T-helper 1 cell treated with Interleukin-12 subunit alpha and Interleukin-12 subunit beta and Interleukin-4 antibody, amounts not matched to agents 30 ng/mL and 1 ng/mL, for 36 hours (primary cell): Measurements from ENCODE around the gene MYL6. TPM values are rescaled to one million over a fixed set of nuclear protein-coding genes. Genes with fewer than 3 reads are reported as not detected.
"Not testable (repeated sequence)": the region's sequence is repeated elsewhere in the genome, so short reads cannot be mapped to it uniquely, and the experiment has no call there.

Experiments used
- intact Hi-C: fragments of 100-400 bp; cut with micrococcal nuclease; formaldehyde crosslinking; loops from one replicate; pipeline ENCODE4 v1.15.1; 2024
- total RNA-seq: library from RNA; stranded (reverse); gene quantifications from 2 replicates; pipeline ENCODE4 v1.2.3, GENCODE V29; 2022

The MYL6 gene
- total RNA-seq, 1 donor from 2014 or later, result 1,662 TPM

DNA sequence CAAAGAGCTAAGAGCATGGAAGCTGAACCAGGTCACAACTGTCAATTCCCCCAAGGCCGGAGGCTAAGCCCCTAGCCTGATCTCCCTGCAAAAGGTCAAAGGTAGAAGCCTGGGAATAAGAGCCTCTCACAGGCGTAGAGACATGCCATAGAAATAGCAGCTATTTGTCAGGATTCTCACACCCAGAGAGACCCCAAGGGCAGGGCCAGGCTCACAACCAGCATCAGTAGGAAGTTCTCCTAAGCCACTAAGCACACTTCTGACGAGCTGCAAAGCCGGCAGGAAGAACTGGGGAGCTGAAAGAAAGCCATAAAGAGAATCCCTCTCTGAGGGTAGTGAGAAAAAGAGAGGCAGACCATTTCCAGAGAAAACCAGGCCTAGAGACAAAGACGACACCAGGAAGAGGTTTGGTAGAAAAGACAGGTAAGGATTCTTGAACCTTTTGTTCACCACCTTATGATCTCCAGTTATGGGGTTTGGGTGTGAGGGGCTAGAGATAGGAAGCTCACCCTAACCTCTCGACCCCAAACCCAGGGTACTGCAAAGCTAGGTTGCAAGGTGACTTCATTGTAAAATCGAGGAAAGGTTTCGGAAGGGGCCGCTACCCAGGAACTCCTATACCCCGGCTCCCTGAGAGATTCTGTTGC is 30.1 kb downstream of the MYL6 start:
- intact Hi-C loops, result loop anchor here (1.0 kb wide), 1 partner anchor 30 kb away; the partner anchor contains the start of gene MYL6

GRCh38 chr12:56188778-56189098 is 30.6 kb downstream of the MYL6 start:
- intact Hi-C loops, result loop anchor here (1.0 kb wide), 5 partner anchors 30 to 450 kb away; partner anchors contain the start of genes MYL6 and SPRYD4

DNA sequence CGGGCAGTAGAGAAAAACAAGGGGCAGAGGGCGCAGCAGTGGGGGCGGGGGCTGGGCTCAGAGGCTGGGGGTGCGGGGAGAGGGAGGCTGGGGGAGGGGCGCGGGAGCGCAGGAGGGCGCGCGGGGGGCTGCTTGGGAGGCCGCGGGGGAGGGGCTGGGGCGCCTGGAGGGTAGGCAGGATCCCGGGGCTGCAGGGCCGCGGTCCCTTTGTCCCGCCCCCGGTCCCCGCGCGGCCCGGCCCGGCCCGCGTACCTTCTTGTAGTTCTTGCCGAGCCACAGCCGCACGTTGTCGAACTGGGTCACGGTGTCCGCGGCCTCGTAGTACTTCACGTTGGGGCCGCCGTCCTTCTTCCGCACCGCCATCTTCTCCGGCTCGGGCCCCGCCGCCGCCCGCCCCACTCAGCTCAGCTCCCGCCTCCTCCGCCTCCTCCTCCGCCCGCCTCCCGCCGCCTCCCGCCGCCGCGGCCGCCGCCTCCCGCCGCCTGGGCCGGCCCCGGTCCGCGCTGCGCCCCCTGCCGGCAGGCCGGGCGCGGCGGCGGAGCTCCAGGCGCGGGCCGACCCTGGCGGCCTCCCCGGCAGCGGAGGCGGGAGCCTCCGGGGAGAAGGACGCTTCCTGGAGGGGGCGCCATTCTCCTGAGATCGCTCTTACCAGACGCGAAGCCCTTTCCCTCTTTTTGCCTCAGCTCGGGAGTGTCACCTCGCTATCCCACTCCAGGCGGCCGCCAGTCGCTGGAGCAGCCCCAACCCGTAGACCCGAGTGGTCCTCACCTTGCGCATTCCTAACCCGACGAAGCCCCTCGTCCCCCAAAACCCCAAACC is 31.1 kb downstream of the MYL6 start, which contains the start of gene SMARCC2:
SMARCC2 (minus strand) TSS at position 385 of the 819 bp plus-strand sequence; CDS start at position 363, 22 bp downstream.
- intact Hi-C loops, result loop anchor here (1.0 kb wide), 4 partner anchors 63 to 451 kb away; partner anchors contain the start of gene SPRYD4

DNA sequence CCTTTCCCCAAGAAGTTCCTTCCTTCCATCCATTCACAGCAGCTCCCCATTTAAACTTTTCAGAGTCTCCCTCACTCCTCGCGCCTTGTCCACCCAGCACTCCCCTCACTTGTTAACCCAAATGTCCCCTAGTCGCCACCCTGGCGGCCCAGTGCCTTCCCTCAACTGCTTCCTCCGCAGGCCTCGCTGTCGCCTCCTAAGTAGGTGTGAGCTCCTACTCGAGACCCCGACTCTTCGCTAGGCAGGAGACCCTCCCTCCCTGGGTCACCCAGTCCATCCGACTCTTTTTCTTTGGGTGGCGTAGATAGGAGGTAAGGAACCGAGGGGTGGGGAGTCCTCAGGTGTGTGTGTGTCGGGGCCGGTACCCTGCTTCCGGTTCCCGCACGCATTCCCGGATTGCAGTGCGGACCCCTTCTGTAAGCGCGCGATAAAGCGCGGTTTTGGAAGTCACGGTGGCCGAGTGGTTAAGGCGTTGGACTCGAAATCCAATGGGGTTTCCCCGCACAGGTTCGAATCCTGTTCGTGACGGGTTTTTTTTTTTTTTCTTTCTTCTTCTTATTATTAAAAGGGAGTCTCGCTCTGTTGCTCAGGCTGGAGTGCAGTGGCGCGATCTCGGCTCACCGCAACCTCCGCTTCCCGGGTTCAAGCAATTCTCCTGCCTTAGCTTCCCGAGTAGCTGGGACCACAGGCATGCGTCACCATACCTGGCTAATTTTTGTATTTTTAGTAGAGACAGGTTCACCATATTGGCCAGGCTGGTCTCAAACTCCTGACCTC is 31.9 kb downstream of the MYL6 start:
- intact Hi-C loops, result loop anchor here (1.0 to 5.0 kb wide), 9 partner anchors 64 to 452 kb away; partner anchors contain the start of genes SPRYD4 and TIMELESS

DNA sequence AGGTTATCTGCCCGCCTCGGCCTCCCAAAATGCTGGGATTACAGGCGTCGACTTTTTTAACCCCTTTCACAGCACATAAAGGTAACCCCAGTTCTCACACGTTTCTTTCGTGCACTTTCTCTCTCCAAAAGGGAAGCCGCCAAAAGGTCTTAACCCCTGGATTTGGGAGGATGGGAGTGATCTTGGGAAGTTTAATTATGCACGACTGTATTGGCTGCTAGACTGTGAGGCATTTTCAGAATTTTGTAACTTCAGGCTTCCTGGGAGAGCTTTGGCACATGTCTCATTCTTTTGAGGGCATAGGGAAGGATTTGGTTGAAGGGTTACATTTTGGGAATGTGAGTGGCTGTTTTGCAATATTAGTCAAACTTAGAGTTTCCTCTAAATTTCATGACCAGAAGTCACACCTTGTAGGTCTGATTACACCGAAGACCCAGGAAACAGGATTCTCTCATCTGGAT is 32.6 kb downstream of the MYL6 start:
- intact Hi-C loops, result loop anchor here (1.0 to 5.0 kb wide), 5 partner anchors 71 to 402 kb away; partner anchors contain the start of gene TIMELESS

DNA sequence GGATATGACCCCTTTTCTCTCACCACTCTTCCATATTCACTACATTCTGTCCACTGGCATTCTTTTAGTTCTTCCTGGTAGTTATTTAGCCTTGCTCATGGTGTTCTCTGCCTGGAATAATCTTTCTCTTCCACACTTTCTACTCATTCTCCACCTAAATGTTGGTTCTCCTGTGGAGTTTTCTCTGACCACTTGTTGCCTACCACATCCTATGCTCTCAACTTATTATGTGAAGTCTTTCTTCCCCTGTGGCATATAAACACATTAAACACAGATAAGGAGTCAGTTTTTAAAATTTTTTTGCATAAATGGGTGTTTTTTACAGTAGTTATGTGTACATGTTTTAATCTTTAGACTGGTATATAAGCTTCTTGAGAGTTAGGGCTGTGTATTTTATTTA is 34.4 kb downstream of the MYL6 start:
- intact Hi-C loops, result loop anchor here (2.0 to 5.0 kb wide), 4 partner anchors 74 to 400 kb away; partner anchors contain the start of genes COQ10A and TIMELESS

- intact Hi-C loops, result loop anchor here (1.0 to 5.0 kb wide), 10 partner anchors 31 to 399 kb away; partner anchors contain the start of genes ANKRD52, COQ10A, NABP2 and PAN2
Measured at GRCh38 chr12:56193025-56193578, 34.9 kb downstream of the MYL6 start.

DNA sequence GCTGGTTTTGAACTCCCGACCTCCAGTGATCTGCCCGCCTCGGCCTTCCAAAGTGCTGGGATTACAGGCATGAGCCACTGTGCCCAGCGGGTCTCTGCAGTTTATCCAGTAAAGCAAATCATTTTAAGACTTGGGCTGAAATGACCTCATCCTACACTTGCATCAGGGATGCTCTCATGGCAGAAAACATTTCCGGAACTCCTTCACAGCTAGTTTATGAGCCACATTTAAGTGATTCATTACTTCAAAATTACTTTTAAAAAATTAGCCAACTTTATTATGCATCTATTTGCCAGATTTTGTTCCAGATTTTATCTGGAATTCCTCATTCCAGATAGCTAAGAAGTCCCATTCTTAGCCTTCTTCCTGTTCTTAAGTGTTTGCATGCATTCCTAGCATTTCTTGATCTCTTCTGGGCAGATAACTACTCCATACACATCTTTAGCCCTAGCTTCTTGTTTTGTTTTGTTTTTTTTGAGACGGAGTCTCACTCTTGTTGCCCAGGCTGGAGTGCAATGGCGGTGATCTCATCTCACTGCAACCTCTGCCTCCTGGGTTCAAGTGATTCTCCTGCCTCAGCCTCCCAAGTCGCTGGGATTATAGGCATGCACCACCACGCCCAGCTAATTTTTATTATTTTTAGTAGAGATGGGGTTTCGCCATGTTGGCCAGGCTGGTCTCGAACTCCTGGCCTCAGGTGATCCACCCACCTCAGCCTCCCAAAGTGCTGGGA is 38.8 kb downstream of the MYL6 start:
- intact Hi-C loops, result not testable (repeated sequence)

- intact Hi-C loops, result no loop called here
Measured at GRCh38 chr12:56197921-56198635, 39.9 kb downstream of the MYL6 start.

- intact Hi-C loops, result no loop called here
Measured at GRCh38 chr12:56198836-56199235, 40.7 kb downstream of the MYL6 start.

- intact Hi-C loops, result no loop called here
Measured at GRCh38 chr12:56202366-56202765, 44.2 kb downstream of the MYL6 start.

- intact Hi-C loops, result no loop called here
Measured at GRCh38 chr12:56202838-56203237, 44.7 kb downstream of the MYL6 start.

GRCh38 chr12:56204275-56204674 is 46.1 kb downstream of the MYL6 start:
- intact Hi-C loops, result no loop called here

DNA sequence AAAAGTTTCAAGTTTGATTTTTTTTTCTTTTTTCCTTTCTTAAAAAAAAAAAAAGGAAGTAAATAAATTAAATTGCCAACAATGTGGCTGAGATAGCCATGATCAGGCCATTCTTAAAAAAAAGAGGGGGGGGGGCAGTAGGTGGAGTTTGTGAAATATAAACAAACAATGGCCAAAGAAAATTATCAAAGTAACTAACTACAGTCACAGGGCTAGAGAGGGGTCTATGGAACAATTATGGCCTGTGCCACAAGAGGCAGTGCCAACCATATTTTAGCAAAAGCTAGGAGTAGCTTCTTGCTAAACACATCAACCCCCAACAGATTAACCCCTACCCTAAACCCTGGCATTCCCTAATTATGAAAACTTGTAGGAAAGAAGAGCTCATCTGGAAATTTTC is 47.3 kb downstream of the MYL6 start:
- intact Hi-C loops, result no loop called here

- intact Hi-C loops, result loop anchor here (1.0 kb wide), 1 partner anchor 258 kb away; no protein-coding TSS in a partner anchor
Measured at GRCh38 chr12:56206452-56207166, 48.5 kb downstream of the MYL6 start.

DNA sequence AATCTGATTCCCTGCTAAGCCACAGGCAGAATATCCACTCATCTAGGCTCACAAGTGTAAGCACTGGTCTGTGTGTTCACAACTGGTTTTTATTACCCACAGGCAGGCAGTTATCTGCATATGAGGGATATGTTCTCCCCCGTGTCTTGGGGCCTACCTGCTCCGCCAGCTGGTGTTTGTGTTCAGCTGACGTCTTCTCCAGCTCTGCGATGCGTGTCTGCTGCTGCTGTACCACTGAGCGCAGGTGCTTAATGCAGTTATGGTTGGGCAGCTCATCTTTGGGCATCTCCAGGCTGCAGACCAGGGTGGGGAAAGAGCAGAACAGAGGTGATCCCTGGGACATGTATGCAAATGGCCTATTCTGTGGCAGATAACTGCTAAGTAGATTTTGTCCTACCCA is 49.8 kb downstream of the MYL6 start:
- intact Hi-C loops, result no loop called here
